VCaP (cell line): Measurements from ENCODE around the gene ANXA2R.
A peak's percentile ranks its signal among the peaks of the same experiment; 100 is the strongest.
"Not testable (repeated sequence)": the region's sequence is repeated elsewhere in the genome, so short reads cannot be mapped to it uniquely, and the experiment has no call there.

Experiments
- H3K27ac ChIP-seq: fragments of 450-650 bp; 2 replicates; pipeline ENCODE4 v1.5.1; 2017
- TF ChIP-seq, protein P1 (sequence below): fragments of 450-650 bp; conservative IDR thresholded peaks from 2 replicates; pipeline ENCODE4 v1.5.1; 2017; ENCODE audit warnings: mild to moderate bottlenecking, moderate library complexity

ANXA2R gene

DNA sequence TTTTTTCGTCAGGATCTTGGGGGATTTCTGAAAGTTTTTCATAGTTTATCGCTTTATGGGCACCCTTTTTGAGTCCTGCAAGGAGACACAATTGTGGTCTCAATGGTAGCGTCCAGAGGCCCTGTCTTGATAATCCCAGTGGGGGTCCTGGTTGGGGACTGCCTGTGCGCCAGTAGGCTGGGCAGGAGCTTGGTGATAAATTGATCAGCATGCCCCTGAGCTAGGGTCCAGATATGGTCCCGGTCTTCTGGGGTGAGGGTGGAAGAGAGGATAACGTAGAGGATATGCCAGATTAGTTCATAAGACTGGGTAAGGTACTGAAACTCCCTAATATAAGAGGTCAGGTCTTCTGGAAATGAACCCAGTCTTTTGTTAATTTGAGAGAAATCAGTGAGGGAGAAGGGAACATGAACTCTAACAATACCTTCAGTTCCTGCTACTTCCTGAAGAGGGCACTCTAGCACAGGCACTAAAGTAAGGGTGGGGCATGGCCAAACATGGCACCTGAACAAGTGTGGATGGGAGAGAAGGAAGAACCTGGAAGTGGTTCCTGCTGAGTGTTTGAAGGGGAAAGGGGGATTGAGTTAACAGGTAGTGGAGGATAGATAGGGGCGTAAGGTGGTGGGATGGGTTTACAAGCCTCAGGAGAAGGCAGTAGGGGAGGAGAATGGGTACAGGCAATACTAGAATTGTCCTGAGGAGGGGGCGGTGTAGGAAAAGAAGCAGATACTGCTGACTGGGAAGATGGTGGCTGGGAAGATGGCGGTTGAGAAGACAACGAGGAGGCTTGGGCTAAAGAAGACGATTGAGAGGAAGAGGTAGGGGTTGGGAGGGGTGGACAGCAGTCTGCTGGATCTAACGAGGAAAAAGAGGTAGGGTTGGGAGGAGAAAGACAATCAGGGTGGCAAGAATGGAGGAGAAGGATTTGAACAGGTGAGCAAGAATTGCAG is 33.8 kb upstream of the ANXA2R start:
- TF ChIP-seq, protein P1, sequence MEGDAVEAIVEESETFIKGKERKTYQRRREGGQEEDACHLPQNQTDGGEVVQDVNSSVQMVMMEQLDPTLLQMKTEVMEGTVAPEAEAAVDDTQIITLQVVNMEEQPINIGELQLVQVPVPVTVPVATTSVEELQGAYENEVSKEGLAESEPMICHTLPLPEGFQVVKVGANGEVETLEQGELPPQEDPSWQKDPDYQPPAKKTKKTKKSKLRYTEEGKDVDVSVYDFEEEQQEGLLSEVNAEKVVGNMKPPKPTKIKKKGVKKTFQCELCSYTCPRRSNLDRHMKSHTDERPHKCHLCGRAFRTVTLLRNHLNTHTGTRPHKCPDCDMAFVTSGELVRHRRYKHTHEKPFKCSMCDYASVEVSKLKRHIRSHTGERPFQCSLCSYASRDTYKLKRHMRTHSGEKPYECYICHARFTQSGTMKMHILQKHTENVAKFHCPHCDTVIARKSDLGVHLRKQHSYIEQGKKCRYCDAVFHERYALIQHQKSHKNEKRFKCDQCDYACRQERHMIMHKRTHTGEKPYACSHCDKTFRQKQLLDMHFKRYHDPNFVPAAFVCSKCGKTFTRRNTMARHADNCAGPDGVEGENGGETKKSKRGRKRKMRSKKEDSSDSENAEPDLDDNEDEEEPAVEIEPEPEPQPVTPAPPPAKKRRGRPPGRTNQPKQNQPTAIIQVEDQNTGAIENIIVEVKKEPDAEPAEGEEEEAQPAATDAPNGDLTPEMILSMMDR = peak; percentile 67
- H3K27ac ChIP-seq = no peak overlapping the region

DNA sequence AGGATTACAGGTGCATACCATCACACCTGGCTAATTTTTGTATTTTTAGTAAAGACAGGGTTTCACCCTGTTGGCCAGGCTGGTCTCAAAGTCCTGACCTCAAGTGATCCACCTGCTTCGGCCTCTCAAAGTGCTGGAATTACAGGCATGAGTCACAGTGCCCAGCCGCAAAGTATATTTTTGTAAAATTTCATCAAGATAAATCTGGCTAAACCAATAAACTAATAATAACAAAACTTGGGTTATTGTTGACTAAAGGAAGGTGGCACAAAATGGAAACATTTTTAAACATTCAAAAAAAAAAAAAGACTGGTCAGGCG is 29.2 kb upstream of the ANXA2R start:
- H3K27ac ChIP-seq = not testable (repeated sequence)

DNA sequence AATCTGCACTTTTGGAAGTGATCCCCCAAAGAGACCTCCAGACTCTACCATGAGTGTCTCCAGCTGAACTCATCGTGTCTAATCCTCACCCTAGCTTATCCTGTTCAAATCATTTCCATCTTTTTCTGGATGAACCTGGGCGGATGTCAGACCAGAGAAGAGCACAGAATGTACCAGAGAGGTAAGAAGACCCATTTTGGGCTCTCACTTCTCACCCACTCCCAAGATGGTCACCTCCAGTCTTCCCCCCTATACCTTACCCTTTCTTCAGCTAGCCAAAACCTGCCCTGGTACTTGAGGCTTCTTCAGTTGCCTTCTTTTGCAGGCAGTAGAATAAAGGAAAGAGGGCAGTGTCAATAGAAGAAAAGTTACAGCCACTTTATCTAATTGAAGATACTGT is 27.9 kb upstream of the ANXA2R start:
- peak overlapping the region; percentile 99 for H3K27ac ChIP-seq
- TF ChIP-seq, protein P1 = no peak

DNA sequence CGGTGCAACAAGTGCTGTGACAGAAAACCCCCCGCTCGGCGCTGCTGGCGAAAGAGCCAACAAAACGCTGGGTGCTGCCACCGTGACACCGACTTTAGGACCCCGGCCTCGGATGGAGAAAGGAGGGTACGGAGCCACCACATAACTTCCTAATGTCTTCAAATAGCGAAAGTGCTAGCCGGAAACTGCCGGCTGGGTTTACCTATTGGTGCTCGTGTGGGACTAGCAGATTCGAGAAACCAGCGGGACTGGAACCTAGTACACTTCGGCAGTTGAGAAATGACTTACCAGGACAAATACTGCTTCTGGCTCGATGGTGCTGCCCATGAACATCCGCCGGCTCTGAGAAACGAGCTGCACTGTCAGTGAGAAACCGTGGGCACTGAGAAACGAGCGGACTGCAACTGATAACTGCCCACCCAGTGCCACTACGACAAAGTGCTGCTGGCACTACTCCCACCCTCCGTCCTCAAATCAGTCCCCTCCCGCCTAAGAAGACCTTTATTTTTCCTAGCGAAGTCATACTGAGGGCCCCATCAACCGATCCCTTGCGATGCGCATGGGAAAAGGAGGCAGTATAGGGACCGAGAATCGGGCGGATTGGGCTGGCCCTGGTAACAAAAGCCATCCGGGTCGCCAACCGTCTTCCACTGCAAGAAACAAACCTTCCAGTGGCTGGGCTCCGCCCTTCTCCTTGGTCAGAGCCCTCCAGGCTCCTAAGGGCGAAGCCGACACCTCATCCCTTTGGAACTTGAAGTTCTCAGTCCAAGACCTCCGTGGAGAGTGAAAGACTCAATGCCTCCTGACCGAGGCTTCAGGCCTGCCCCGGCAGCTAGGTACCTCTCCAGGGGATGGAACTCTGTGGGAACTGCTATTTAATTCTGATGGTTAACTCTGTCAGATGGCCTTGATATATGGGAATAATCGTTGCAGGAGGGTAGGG is 27.0 kb upstream of the ANXA2R start:
- TF ChIP-seq, protein P1 = no peak
- peak overlapping the region; percentile 99 for H3K27ac ChIP-seq

- H3K27ac ChIP-seq = peak overlapping the region; percentile 99
- TF ChIP-seq, protein P1 = no peak
Observed at GRCh38 chr5:43065948-43066798, 26.1 kb upstream of the ANXA2R start.

DNA sequence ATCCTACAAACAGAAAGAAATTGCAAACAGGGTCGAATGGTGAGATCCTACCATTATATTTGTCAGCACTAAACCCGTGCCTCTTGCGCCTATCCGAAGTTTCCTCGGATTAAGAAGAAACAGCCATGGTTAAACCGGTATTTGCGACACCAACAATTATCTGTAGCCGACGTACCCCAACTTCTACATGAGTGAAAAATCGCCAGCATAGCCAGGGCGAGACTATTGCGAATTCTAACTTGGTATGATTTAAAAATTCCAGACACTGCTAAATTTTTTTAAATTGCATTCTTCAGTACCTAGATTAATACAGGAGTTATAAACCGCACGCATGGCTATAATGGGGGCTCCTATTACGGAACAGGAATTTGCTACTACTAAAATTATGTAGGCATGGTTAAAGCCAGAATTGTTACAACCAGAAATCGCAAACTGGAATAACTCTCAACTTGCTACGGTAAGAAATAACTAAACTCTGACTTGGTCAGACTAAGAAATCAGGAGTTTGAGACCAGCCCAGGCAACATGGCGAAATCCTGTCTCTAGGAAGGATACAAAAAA is 25.3 kb upstream of the ANXA2R start:
- H3K27ac ChIP-seq = peak overlapping the region; percentile 99
- TF ChIP-seq, protein P1 = no peak

- TF ChIP-seq, protein P1 = no peak
Observed at GRCh38 chr5:43063721-43064171, 23.6 kb upstream of the ANXA2R start.

More at GRCh38 chr5:43063721-43064171, 23.6 kb upstream of the ANXA2R start:
- H3K27ac ChIP-seq = peak overlapping the region; percentile 99
